ENCODE data around the gene TMSB4X. TPM values are rescaled to one million over a fixed set of nuclear protein-coding genes. Genes with fewer than 3 reads are reported as not detected.

TMSB4X gene
- total and polyA plus RNA-seq, 2 of the 8 experiments (the other 6 are each of a cell fraction or from before 2014, with no cell fraction given) = 2,063 to 2,112 TPM

DNA sequence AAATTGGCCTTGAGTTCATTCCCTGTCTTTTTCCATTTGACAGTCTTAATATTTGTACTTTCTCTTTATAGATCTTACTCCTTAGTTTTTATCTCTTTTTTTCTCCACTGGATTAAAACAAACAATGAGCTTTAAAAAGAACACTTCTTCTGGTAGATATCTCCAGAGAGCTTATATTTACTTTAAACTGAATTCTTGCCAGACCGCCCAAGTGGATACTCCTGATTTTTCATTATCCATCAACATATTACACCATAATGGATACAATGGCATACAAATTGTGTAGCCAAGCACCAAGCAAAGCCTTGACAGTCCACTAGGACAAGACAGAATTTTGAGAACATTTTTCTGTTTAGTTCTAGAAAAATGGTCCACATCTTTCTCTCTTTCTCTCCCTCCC is 18.9 kb downstream of the TMSB4X start:
- Histone ChIP-seq H3K4ac (replicated peaks; ENCODE audit: insufficient read length, low read depth, low read length) (no peak overlapping the region), H4K5ac (ENCODE audit: insufficient read length, low read depth, low read length) (no peak overlapping the region), H2AFZ (ENCODE audit: low read length) (no peak overlapping the region), H3K4me2 (ENCODE audit: insufficient read depth in 1 of 2, low read depth in 2 of 2, low read length in 2 of 2) (no peak overlapping the region), H3K79me2 (ENCODE audit: control insufficient read depth in 1 of 2, insufficient read depth in 2 of 2, low read length in 2 of 2) (no peaks in the 10 kb centered on the region), H3K14ac (ENCODE audit: insufficient read length) (no peak overlapping the region), H2BK120ac (replicated peaks; ENCODE audit: low read depth, low read length) (no peak overlapping the region), H4K20me1 (replicated peaks in 1 of 2; ENCODE audit: control insufficient read depth in 1 of 2, insufficient read depth in 2 of 2, low read length in 2 of 2) (no peaks in the 10 kb centered on the region), H2BK5ac (ENCODE audit: low read depth, low read length) (no peak overlapping the region), H2AK5ac (ENCODE audit: low read depth, low read length) (no peak overlapping the region), H3K4me1 (replicated peaks in 1 of 4; ENCODE audit: control insufficient read depth in 3 of 4, insufficient read depth in 4 of 4, low read length in 3 of 4) (peaks cover 0 to 4% (median 0%) of the 10 kb centered on the region in 4 experiments; a peak in 2 of 7 replicates), H3K27ac (ENCODE audit: low read depth, low read length) (no peak overlapping the region), H3K23me2 (ENCODE audit: low read depth, low read length) (no peaks in the 10 kb centered on the region), H2BK12ac (ENCODE audit: low read depth, low read length) (no peak overlapping the region), H3K18ac (ENCODE audit: extremely low read depth, low read length) (no peak overlapping the region), H3K23ac (ENCODE audit: insufficient read length) (no peak overlapping the region), H3K56ac (replicated peaks; ENCODE audit: insufficient read length, low read depth, low read length) (no peak overlapping the region), H3K9me3 (ENCODE audit: insufficient read depth in 2 of 2, low read depth in 1 of 2, low read length in 1 of 2) (no peaks in the 10 kb centered on the region), H2BK15ac (ENCODE audit: low read length) (no peak overlapping the region), H3K79me1 (ENCODE audit: low read depth, low read length) (no peaks in the 10 kb centered on the region), H3K36me3 (ENCODE audit: control insufficient read depth in 2 of 4, insufficient read depth in 4 of 4, low read length in 3 of 4) (no peaks in the 10 kb centered on the region), H2BK20ac (ENCODE audit: low read length) (no peak overlapping the region), H3K27me3 (replicated peaks in 1 of 4; ENCODE audit: control insufficient read depth in 3 of 4, extremely low read depth in 1 of 4, insufficient read depth in 3 of 4, low read length in 3 of 4) (no peaks in the 10 kb centered on the region), H4K91ac (replicated peaks; ENCODE audit: insufficient read length, low read length) (no peak overlapping the region), H3K9ac (replicated peaks in 1 of 4; ENCODE audit: extremely low read depth in 1 of 4, low read depth in 3 of 4, low read length in 3 of 4) (no peak overlapping the region), H3K4me3 (ENCODE audit: extremely low read depth in 1 of 4, insufficient read depth in 2 of 4, low read depth in 3 of 4, low read length in 4 of 4) (no peak overlapping the region), H4K8ac (ENCODE audit: extremely low read depth, insufficient read depth, low read length) (no peak overlapping the region)
- ChIA-PET POLR2A (ENCODE audit: partially characterized antibody) (no interaction called here), CTCF (ENCODE audit: partially characterized antibody) (no interaction called here)
- TF ChIP-seq HDAC2 (IDR thresholded peaks at IDR 0.05; ENCODE audit: borderline replicate concordance in 1 of 2, low read depth in 2 of 2, low read length in 2 of 2) (no peak), RXRA (IDR thresholded peaks at IDR 0.05; ENCODE audit: insufficient read depth, low read depth, low read length) (no peak), CEBPB (IDR thresholded peaks at IDR 0.05; ENCODE audit: low read depth, low read length) (no peak), CTBP2 (IDR thresholded peaks at IDR 0.05; ENCODE audit: borderline replicate concordance, insufficient read depth, insufficient read length, low read length) (no peak), NANOG (IDR thresholded peaks at IDR 0.05; ENCODE audit: insufficient read depth, low read depth, low read length, poor library complexity, severe bottlenecking) (no peak), TCF12 (IDR thresholded peaks at IDR 0.05; ENCODE audit: low read depth, low read length) (no peak), TEAD4 (IDR thresholded peaks at IDR 0.05; ENCODE audit: low read depth, low read length) (no peak), YY1 (IDR thresholded peaks at IDR 0.05; ENCODE audit: low read depth, low read length) (no peak), JUN (IDR thresholded peaks at IDR 0.05; ENCODE audit: low read depth, low read length) (no peak), SP4 (IDR thresholded peaks at IDR 0.05; ENCODE audit: low read length) (no peak), BACH1 (IDR thresholded peaks at IDR 0.05; ENCODE audit: low read length) (no peak), SP2 (IDR thresholded peaks at IDR 0.05; ENCODE audit: low read length) (no peak)
- TF ChIP-seq, protein P1, sequence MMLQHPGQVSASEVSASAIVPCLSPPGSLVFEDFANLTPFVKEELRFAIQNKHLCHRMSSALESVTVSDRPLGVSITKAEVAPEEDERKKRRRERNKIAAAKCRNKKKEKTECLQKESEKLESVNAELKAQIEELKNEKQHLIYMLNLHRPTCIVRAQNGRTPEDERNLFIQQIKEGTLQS (IDR thresholded peaks at IDR 0.05; ENCODE audit: insufficient read depth, low read depth, low read length) = no peak
- TF ChIP-seq, protein P2, sequence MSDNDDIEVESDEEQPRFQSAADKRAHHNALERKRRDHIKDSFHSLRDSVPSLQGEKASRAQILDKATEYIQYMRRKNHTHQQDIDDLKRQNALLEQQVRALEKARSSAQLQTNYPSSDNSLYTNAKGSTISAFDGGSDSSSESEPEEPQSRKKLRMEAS (IDR thresholded peaks at IDR 0.05) = no peak
- 92% methylated on average over 1 of the region's 1 CpG; no CpG with 5 or more reads in 1 of the 2 experiments for WGBS, 2 experiments (ENCODE audit: extremely low coverage in 1 of 2, insufficient coverage in 1 of 2, insufficient read length in 1 of 2, insufficient replicate concordance in 2 of 2, low coverage in 1 of 2, low lambda C conversion rate in 2 of 2, missing lambda C conversion rate in 1 of 2)
- DNase-seq (ENCODE audit: low read depth in 1 of 2, low spot score in 2 of 2) (no peak), FAIRE-seq (no peak)

Measured in H1 (cell line).